GM12892 (cell line): Measurements from ENCODE around the gene CRTC1.

Experiments used
- POLR2A ChIP-seq: IDR thresholded peaks from 2 replicates; pipeline ENCODE4 v1.6.1; 2011; ENCODE audit warnings: low read depth, low read length, control low read depth
- POLR2AphosphoS5 ChIP-seq: IDR thresholded peaks from 2 replicates; pipeline ENCODE4 v1.6.1; 2011; ENCODE audit warnings: low read depth, low read length, control low read depth
- TAF1 ChIP-seq: IDR thresholded peaks from 2 replicates; pipeline ENCODE4 v1.6.1; 2011; ENCODE audit warnings: low read depth, mild to moderate bottlenecking, control low read depth, low read length, borderline replicate concordance

DNA sequence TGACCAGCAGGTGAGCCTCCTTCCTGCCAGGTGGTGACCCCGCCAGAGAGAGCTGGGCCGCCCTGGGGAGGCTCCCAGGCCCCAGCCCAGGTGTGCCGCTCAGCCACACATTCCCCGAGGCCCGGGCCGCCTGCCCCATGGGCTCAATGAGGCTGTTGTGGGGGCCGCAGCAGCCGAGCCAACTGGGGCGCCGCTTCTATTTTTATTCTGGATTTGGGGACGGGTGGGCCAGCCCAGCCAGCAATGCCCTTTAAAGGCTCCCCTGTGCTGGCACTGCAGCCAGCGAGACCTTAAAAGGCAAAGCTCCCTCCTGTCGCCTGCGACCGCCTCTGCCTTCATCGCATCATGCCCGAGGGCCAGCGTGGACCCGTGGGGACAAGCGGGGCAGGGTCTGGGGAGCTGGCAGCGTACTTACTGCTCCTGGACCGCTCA, 17.7 kb upstream of the CRTC1 start:
- TF ChIP-seq POLR2A, result no peak
- TF ChIP-seq TAF1, result no peak
- TF ChIP-seq POLR2AphosphoS5, result no peak
